NOMO-1 treated with DMSO at 0.1 percent for 48 hours (cell line): ENCODE measurements around the gene CD300LF.

Experiments used
- DNase-seq: peaks from one replicate; lab custom pipeline; 2025; ENCODE audit not compliant: unreplicated experiment; lab: John Stamatoyannopoulos, UW

CD300LF gene

DNA sequence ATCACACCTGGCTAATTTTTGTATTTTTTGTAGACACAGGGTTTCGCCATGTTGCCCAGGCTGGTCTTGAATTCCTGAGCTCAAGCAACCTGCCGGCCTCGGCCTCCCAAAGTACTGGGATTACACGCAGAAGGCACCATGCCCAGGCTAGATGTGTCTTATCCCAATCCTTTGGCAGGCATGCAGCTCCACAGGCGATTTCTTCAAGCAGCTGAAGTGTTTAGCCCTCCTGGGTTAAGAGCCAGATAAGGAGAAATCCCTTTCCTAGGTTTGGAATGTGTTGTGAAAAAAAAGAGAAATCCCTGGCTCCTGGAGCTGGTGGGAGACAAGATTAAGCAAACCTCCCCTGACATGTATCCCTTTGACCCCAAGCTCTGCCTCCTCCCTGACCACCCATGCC lies 33.7 kb upstream of the CD300LF start:
- no peak for DNase-seq

DNA sequence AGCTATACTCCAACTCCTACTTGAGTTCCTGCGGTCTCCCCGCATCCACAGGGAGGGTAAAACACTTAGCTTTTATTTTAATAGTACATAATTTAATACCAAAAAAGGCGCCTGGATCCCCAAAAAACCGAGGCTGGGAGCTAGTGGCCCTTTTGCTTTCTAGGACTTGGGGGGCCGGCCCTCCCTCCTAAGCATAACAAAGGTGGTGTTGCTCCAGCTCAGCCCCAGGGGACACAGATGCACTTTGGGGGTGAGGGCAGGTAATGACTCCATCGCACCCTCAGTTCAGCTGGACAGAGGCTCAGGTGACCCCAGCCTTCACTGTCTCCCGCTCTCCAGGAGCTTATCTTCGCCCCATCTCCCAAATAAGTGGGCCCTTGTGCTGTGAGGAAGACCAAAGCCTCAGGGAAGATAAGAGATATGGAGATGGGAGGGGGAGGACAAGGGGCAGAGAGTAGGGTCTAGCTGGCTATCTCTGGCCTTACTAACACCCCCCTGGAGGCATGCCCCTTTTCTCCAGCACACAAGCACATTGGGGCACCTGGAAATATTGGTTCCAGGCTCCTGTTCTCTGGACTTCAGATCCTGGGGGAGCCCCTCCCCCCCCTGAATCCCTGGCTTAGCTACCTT lies 32.9 kb upstream of the CD300LF start:
- DNase-seq: no peak

DNA sequence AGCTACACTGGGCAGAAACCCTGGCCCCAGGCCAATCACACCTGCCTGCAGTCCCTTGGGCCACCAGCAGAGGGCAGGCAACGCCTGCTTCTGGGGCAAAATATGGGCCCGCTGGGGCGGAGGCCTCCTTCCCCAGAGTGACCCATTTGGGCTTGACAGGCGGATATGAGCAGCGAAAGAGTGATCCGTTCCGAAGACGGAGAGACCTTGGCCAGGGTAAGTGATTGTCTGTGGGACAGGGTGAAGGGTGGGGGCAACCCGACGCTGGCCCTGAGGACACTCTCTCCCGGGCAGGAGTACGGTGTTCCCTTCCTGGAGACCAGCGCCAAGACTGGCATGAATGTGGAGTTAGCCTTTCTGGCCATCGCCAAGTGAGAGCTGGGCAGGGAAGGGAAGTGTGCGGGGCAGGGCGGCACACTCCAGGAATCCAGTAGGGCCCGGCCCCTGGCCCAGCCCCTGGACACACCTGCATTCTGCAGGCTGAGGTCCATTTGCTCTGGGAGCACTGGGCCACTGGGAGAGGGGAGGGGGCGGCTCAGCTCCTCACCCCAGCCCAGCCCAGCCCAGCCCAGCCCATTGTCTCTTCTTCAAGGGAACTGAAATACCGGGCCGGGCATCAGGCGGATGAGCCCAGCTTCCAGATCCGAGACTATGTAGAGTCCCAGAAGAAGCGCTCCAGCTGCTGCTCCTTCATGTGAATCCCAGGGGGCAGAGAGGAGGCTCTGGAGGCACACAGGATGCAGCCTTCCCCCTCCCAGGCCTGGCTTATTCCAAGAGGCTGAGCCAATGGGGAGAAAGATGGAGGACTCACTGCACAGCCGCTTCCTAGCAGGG lies 32.2 kb upstream of the CD300LF start:
- peak; percentile 38 for DNase-seq

DNA sequence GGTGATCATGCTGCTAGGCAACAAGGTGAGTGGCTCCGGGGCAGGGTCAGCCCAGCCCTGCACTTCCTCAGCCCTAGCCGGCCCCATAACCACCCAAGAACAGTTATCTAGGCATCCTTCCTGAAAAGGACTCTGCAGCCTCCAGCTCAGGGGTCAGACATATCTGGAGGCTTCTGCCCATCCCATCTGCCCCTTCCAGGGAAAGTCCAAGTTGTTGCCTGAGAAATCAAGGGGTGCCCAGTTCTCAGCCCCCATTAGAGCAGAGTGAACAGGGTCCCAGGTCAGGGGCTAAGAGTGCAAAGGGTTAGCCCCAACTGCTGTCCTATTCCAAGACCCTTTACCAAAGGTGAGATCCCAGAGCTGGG lies 31.6 kb upstream of the CD300LF start:
- DNase-seq: no peak

DNA sequence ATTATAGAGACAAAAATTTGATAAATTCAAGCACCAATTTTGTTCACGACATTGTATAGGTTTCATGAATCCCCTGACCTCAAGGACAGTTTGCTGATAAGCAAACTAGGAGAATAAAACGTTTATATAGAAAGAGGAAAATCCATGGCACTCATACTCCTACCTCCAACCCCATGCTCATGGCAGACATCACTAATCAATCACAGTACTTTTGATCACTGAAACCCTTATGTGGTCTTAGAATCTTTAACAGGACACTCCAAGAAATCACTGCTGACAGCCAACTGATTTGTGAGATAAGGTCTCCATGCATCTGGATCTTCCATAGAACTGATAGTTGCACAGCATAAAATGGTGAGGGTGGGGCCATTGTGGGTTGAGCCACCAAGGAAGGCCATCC lies 31.0 kb upstream of the CD300LF start:
- DNase-seq: no peak

DNA sequence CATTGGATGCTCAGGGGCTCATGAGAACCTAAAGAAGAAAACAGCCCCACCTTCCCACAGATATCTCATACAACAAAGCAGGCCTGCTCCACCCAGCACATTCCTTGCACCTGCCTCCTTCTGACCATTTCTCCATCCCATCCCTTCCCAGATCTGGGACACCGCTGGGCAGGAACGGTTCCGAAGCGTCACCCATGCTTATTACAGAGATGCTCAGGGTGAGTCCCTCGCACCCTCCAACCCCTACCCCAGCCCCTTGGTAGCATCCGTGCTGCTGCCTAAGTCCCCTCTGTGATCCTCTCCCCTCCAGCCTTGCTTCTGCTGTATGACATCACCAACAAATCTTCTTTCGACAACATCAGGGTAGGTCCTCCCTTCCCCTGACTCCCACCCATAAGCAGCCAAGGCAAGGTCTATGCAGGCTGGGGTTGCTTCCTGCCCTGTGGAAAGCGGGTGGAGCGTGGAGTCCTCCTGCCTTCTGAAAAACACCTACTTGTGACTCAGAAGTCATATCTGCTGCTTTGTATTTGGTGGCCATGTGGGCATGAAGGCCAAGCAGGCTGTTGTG lies 30.3 kb upstream of the CD300LF start:
- no peak for DNase-seq

DNA sequence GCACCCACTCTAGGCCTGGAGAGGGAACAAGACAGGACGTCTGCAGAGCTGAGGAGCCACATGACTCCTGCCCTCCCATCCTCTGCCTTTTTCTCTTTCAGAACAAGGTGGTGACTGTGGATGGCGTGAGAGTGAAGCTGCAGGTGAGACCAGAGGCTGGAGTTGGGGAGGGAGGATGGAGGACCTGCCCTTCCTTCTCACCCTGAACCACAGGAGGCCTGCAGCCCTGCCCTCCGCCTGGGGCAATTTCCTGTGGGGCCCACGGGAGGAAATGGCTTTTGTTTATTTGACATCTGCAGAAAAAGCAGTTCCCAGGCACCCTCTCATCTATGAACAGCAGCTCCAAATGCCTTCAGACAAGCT lies 29.4 kb upstream of the CD300LF start:
- DNase-seq: peak; percentile 77

DNA sequence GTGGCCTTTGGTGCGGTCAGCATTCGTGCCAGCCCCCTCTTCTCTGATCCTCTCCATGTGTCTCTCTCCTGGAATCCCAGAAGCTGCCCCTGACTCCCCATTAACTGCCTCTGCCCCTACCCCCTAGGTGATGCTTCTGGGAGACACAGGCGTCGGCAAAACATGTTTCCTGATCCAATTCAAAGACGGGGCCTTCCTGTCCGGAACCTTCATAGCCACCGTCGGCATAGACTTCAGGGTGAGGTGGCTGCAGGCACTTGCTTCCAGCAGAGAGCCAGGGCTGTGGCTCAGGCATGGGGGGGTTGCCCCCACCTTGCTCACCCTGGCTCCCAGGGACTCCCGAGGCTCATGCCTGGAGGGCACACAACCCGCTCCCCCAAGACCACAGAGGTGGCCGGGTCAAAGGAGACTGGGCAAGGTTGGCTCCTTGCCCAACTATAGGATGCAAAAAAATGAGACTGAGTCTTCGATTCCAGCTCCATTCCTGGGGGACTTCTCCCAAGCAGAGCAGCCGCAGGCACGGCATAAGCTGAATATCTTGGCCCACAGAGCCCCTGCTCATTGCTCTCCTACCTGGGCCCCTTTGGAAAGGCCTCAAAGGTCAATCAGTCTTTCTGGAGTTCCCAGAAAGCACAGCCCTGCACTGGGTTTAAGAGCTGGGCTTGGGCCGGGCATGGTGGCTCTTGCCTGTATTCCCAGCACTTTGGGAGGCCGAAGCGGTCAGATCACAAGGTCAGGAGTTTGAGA lies 28.1 kb upstream of the CD300LF start:
- no peak for DNase-seq

DNA sequence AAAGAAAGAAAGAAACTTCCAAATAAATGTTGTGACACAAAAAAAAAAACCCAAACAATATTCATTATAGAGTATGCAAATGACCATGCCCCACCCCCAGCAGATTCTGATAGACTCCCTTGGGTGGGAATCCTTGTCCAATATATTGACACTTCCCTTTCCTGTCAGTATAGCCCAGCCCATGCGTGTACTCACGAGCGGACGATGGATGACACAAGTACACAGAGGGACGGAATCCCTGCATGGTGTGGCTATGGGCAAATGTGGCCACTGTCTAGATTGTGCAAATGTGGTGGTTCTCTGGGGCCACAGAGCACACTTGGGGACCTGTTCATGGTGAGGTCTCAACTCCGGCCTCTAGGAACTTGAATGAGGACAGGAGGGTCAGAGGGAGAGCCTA lies 27.4 kb upstream of the CD300LF start:
- DNase-seq: peak; percentile 12

DNA sequence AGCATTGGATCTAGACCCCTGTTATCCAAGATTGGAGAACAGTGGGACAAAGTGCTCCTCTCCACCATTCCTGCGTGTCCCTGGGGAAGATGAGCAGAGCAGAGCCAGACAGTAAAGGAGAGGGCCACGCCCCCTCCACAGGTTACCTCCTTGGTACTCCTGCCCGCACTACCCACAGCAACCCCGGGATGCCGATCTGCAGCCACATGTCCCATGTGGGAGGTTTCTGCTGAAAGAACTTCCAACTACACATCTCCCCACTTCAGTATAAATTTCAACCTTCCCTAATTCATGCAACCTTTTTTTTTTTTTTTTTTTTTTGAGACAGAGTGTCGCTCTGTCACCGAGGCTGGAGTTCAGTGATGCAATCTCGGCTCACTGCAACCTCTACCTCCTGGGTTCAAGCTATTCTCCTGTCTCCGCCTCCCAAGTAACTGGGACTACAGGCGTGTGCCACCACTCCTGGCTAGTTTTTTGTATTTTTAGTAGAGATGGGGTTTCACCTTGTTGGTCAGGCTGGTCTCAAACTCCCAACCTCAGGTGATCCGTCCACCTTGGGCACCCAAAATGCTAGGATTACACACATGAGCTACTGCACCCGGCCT lies 26.6 kb upstream of the CD300LF start:
- no peak for DNase-seq

DNA sequence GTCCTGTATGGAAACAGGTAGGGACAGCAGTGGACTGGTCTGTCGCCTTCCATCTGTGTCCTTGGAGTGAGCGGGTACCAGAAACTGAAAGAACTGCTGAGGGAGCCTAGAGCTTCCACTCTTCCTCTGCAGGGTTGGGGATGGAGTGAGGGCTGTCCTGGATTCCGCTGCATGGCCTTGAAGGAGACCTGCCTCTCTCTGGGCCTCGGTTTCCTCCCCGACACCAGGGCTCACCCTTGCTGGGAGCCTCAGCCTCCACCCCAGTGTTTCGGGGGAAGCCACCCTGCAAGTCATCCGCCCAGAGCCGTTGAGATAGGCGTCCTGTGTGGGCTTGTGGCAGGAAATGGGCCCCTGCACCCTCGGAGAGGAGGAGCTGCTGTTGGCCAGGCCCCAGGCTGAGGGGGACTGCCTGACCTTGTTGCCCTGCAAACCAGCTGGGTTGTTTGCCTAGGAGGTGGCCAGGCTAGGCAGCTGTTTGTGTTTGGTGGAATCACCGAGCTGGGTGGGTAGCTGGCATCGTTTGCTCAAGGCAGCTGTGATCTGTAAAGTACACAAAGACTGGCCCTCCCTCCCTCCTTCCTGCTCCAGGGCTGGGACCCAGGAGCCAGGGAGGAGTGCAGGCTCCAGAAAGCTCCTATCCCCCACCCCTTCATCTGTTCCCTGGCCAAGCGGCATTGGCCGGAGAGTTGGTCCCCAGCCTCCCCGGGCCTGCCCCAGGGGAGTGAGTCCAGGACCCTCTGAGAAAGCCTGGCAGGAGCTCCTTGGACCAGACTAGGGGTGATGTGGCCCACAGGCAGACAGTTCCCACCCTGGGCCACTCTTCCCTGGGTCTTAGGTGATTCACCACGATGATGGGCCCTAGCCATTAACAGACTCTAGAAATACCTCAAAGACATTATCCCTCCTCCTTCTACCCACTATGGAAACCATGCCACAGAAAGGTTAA lies 25.6 kb upstream of the CD300LF start:
- peak; percentile 82 for DNase-seq

DNA sequence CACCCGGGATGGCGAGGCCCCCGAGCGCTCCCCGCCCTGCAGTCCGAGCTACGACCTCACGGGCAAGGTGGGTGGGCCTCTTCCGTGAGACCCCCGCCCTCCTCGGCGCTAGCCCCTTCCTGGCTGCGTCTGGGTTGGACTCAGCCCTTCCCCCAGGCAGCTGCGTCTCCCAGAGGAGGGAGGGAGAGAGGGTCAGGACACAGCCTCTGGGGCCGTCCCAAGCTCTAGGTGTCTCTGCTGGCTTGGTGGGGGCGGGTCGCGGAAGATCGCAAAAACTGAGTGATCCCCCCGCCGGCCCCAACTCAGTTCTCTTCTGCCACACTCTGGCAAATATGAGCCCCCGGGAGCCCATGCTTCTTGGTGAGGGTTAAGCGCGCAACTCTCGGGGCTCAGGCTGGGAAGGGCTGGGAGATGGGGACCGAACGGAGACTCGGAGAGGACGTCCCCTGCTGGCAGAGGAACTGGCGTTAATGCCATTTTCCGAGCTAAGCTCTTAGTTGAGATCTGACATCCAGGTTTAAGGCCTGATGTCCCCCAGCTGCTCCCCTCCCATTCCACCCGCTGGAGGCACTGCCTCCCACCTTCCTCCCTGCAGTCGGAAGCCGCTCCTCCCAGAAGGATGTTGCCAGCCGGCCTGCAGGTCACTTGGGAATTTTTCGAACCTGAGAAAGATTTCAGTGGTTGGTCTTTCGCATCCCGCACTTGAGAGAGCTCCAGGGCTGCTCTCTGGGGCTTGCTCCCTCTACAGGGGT lies 24.8 kb upstream of the CD300LF start:
- DNase-seq: peak; percentile 61

DNA sequence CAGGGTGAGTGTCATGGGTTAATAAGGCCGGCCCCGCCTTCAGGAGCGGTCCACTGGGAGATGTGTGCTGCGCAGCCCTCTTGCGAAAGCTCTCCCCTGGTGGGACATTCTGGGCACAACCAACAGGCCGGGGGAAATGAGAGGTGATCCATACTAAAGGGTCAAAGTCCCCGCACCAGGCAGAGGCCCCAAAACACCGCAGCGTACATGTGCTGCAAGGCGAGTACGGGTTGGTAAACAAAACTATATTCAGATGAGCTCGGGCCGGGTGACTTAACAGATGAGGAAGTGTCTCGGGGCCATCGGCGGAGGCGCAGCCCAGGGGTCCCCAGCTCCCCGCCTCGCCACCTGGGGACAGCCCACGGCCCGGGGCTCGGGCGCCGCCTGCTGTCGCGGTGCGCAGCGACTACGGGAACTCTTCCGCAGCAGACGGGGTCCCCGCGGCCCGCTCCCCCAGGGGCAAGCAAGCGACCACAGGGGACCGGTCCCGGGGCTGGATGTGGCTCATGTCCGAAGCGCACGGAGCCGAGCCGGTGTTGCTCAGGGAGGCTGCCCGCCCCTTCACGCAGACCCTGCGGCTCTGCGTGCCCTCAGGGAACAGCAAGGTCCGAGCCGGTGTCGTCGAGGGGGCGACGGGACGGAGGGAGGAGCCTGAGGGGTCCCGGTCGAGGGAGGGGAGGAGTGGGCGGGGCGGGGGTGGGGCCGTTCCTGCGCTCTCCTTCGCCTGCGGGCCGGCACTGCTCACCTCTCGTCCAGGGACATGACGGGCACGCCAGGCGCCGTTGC lies 24.0 kb upstream of the CD300LF start, which contains the start of gene RAB37:
Gene RAB37, plus strand, starts transcription at position 744 of the 786 bp plus-strand sequence. Its CDS starts 17 bp downstream, at position 761.
- peak; percentile 99 for DNase-seq

DNA sequence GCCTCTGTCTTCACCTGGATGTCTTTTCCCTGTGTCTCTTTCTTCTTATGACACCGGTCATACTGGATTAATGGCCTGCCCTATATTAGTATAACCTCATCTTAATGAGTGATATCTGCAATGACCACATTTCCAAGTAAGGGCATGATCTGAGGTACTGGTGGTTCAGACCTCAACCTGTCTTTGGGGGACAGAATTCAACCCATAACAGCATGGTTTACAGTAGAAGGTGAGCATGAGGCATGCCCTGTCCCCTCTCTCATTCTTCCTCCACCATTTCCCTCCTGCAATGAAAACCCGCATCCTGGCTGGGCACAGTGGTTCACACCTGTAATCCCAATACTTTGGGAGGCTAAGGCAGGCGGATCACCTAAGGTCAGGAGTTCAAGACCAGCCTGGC lies 21.5 kb upstream of the CD300LF start:
- no peak for DNase-seq

DNA sequence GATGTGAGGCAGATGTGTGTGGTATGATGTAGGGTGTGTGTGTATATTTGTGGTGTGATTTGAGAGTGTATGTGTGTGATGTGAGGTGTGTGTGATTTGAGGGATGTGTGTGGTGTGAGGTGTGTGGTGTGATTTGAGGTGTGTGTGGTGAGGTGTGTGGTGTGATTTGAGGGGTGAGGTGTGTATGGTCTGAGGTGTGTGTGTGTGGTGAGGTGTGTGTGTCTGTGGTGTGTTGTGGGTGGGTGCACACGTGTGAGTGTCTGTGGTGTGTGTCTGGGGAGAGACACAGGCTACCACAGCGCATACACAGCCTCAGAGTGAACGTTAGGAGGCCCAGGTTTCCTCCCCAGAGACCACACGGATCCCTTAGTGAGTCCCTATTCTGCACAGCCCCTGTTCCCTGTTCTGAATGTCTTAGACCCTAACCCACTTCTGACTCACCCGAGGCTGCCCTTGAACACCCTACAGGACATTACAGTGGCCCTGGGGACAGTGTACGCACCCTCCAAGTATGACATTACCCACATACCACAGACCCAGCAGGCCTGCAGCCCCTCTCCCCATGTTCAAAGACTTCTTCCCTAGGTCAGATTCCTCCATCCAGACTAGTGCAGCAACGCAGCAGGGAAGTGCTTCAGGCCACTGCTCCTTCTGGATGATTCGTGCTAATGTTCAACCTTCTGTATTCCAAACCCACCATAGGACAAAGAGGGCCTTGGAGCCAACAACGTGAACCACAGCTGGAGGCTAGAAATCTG lies 20.8 kb upstream of the CD300LF start:
- DNase-seq: no peak

DNA sequence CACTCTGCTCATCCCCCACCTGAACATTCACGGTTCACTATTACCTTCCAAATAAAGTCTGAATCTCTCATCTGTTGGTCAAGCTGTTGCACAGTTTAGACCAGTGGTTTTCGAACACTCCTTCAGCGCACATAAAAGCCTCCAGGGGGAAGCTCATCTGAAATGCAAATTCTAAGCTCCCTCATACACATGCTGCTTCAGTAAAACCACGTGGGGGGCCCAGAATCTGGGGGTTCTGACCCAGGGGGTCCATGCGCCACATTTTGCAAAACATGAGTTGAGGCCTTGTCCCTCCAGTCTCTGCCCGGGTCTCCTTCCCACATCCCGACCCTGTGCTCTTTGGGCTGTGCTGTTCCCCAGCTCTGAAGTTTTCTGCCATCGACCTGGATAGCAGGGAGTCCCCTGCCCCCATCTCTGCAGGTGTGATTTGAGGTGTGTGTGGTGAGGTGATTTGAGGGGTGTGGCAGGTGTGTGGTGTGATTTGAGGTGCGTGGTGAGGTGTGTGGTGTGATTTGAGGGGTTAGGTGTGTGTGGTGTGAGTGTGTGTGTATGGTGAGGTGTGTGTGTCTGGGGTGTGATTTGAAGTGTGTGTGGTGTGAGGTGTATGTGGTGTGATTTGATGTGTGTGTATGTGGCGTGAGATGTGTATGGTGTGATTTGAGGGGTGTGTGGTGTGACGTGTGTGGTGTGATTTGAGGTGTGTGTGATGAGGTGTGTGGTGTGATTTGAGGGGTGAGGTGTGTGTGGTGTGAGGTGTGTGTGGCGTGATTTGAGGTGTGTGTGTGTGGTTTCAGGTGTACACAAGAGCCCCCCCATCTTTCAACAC lies 19.5 kb upstream of the CD300LF start:
- no peak for DNase-seq

DNA sequence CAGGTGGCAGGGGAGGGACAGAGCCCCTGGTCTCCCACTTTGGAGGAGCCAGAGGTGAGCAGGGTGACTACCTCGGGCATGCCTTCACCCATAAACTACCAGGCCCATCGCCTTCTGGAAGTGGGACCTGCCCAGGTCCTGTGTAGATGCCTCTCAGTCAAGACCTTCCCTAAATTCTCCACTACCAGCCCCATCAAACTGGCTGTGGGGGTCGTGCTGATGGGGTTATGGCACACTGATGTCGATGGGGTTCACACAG lies 18.6 kb upstream of the CD300LF start:
- no peak for DNase-seq
